Vagina (tissue), 1 donor: ENCODE data around the gene TRIM21. TPM values are rescaled to one million over a fixed set of nuclear protein-coding genes. Genes with fewer than 3 reads are reported as not detected.

Experiments
- total RNA-seq: library from RNA; depleted of rRNA; stranded (reverse); fragments of >200 nt; gene quantifications from one replicate; pipeline ENCODE4 v1.2.3, GENCODE V29; 2016

The TRIM21 gene
- total RNA-seq, 1 donor from 2014 or later = 12.8 TPM

Other genes starting within 250 kb of the TRIM21 start
- gene OR52B4, start 25.3 kb downstream of the TRIM21 start, total RNA-seq = not detected
- gene OR52K2, start 55.6 kb upstream of the TRIM21 start, total RNA-seq = not detected
- gene OR52K1, start 88.9 kb upstream of the TRIM21 start, total RNA-seq = not detected
- not detected for gene OR52M1, start 151.5 kb upstream of the TRIM21 start, total RNA-seq
- gene OR52I2, start 188.0 kb upstream of the TRIM21 start, total RNA-seq = not detected
- gene OR52I1, start 200.3 kb upstream of the TRIM21 start, total RNA-seq = not detected
- gene TRIM68, start 214.5 kb upstream of the TRIM21 start, total RNA-seq = 9.6 TPM
- gene OR51D1, start 243.8 kb upstream of the TRIM21 start, total RNA-seq = not detected